HK-2 (cell line): ENCODE data around the gene P2RY8.
"Not testable (repeated sequence)": the region's sequence is repeated elsewhere in the genome, so short reads cannot be mapped to it uniquely, and the experiment has no call there.

ENCODE experiments used
- DNase-seq: peaks from one replicate; pipeline ENCODE4 v3.0.0-alpha.2; 2018; ENCODE audit not compliant: unreplicated experiment

Gene P2RY8

GRCh38 chrX:1542994-1543725, 6.2 kb upstream of the P2RY8 start:
- DNase-seq: no peak

- not testable (repeated sequence) for DNase-seq
These were observed 2.2 kb upstream of the P2RY8 start for GRCh38 chrX:1539146-1539545.

GRCh38 chrX:1537716-1538090, 718 bp upstream of the P2RY8 start:
- DNase-seq: not testable (repeated sequence)

- DNase-seq: no peak
These were observed 314 bp downstream of the P2RY8 start for GRCh38 chrX:1536712-1537030.

GRCh38 chrX:1535241-1536041, 1.5 kb downstream of the P2RY8 start:
- DNase-seq: no peak

GRCh38 chrX:1534301-1535168, 2.5 kb downstream of the P2RY8 start:
- DNase-seq: no peak

GRCh38 chrX:1533058-1533457, 3.9 kb downstream of the P2RY8 start:
- DNase-seq: no peak

- no peak for DNase-seq
These were observed 5.7 kb downstream of the P2RY8 start for GRCh38 chrX:1531096-1531890.

- DNase-seq: no peak
These were observed 7.2 kb downstream of the P2RY8 start for GRCh38 chrX:1529756-1530155.

- no peak for DNase-seq
These were observed 7.7 kb downstream of the P2RY8 start for GRCh38 chrX:1529328-1529727.

GRCh38 chrX:1528884-1529203, 8.1 kb downstream of the P2RY8 start:
- DNase-seq: no peak

GRCh38 chrX:1528186-1528883, 8.7 kb downstream of the P2RY8 start:
- DNase-seq: no peak

- no peak for DNase-seq
These were observed 9.5 kb downstream of the P2RY8 start for GRCh38 chrX:1527457-1527856.

GRCh38 chrX:1526565-1526964, 10.4 kb downstream of the P2RY8 start:
- DNase-seq: no peak

GRCh38 chrX:1525583-1526355, 11.2 kb downstream of the P2RY8 start:
- DNase-seq: no peak

- DNase-seq: no peak
These were observed 12.0 kb downstream of the P2RY8 start for GRCh38 chrX:1524874-1525582.

GRCh38 chrX:1522905-1523304, 14.1 kb downstream of the P2RY8 start:
- not testable (repeated sequence) for DNase-seq

- DNase-seq: no peak
These were observed 15.5 kb downstream of the P2RY8 start for GRCh38 chrX:1521459-1521956.

- DNase-seq: no peak
These were observed 16.6 kb downstream of the P2RY8 start for GRCh38 chrX:1520350-1520749.
